AG08395 (cell line): Measurements from ENCODE around the gene PWWP2B.
A peak's percentile ranks its signal among the peaks of the same experiment; 100 is the strongest.

Experiments
- DNase-seq: peaks from one replicate; pipeline ENCODE4 v3.0.0; 2012; ENCODE audit warnings: mixed read lengths, low spot score

PWWP2B gene

DNA sequence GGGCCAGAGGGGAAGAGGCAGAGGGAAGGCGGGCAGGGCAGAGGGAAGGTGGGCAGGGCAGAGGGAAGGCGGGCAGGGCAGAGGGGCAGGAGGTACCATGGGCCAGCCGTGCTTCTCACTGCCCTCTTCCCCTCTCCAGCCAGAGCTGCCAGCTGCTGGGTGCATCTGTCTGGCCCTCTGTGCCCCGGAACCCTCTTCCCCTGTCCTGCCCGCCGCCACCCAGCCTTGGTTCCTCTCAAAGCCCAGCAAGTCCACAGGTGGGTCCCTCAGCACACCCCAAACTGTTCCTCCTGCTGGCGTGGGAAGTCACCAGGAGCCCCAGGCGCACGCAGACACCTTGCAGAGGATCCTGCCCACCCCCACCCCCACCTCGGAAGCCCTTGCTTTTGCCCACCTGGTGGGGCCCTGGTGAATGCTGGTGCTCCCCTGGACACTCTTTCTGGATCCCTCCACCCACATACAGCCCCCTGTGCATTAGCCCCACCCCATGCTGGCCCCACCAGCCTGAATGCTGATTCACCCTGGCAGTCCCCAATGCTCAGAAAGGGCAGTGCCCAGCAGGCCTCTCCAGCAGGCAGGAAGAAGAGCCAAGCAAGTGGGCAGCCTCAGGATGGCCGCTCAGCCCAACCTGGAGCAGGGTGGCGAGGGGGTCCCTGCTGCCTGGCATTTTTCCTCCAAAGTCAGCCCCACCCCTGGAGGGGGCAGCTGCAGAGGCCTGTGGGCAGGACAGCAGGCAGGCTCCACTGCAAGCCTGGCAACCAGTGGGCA lies 1.9 kb upstream of the PWWP2B start:
- no peak for DNase-seq

- peak; percentile 42 for DNase-seq
These were observed 1.1 kb upstream of the PWWP2B start for GRCh38 chr10:132395704-132396493.

- DNase-seq = peak; percentile 74
These were observed 435 bp upstream of the PWWP2B start for GRCh38 chr10:132396494-132397035.

GRCh38 chr10:132397671-132398565 lies 918 bp downstream of the PWWP2B start:
- peak; percentile 64 for DNase-seq

DNA sequence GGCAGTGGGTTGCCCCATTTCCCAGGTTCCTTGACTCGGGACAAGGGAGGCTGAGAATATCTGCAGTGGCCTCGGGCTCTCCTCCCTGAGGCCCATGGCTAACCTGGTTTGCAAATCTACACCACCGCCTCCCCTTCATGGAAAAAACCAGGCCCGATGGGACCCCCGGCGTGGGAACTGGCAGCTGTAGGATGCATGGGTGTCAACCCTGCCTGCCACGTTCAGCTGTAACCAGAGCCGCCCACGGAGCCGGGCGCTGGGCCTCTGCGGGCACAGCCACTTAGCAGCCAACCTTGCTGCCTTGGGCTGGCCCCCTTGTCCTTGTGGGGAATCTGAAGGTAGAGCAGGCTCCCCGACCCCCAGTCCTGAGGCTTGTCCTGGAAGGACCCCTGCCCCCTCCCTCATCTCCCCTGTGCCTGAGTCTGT lies 1.6 kb downstream of the PWWP2B start:
- no peak for DNase-seq

GRCh38 chr10:132399117-132400035 lies 2.4 kb downstream of the PWWP2B start:
- DNase-seq = no peak

DNA sequence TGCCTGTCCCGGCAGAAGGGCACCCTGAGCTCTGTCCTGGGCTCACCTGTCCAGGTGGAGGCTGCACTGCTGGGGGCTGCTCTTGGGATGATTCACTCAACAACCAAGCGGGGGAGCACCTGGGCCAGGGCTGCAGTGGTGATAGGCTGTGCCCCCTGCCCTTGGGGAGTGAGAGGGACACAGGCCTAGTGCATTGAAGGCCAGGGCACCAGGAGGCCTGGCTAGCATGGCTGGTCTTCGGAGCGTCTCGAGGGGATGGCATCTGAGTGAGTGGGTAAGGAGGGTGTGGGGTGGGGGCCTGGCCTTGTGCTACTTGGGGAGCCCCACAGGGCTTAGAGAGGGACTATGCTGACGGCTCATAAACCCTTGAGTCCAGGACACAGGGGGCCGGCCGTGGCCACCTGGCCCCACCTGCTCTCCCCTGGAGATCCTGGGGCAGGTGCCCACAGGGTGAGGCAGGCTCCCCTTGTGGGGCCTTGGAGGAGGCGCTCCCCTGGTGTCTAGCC lies 3.1 kb downstream of the PWWP2B start:
- no peak for DNase-seq

DNA sequence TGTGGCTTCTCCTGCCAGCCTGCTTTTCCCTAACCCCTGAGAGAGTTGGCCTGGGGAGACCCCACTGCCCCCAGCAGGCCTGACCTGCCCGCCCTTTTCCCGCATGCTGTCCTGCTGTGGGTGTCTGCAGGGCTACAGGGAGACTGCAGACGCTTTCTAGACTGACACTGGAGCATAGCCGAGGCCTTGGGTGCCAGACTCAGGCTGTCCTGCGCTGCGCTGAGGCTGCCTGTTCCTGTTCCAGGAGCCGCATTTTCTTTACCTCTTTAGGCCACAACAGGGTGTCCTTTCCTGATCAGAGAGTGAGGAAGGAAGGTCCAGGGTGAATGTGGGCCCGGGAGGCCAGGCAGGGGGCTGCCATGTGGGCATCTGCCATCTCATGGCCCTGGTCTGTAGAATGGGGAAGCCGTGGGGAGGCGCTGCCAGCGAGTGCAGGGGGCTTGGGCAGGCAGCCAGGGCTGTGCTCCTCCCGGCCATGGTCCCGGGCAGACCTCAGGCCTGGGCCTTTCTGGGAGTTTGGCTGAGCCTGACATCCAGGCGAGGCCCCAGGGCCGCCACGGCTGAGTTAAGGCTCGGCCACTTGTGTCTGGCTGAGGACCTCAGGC lies 3.6 kb downstream of the PWWP2B start:
- DNase-seq = no peak

GRCh38 chr10:132401401-132402118 lies 4.6 kb downstream of the PWWP2B start:
- DNase-seq = no peak

DNA sequence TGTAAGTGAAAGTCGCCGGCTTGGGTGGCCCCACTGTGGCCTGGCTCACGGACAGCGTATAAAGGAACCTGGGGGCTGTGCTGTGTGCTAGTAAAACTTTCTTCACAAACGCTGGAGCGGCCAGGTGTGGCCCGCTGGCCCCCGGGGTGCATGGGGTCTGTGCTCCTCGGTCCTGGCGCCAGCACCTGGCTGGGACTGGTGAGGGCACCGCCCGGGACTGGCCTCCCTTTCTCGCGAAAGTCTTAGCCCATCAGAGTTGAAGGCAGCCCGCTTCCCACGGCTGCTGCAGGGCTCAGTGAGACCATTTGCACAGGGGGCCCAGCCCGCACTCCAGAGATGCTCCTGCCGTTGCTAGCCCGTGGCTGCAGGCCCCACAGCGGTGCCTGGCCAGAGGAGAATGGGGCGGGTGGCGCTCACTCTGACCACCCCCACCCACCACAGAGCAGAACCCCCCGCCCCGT lies 5.8 kb downstream of the PWWP2B start:
- no peak for DNase-seq

GRCh38 chr10:132403511-132404168 lies 6.6 kb downstream of the PWWP2B start:
- no peak for DNase-seq

GRCh38 chr10:132404169-132404880 lies 7.3 kb downstream of the PWWP2B start:
- no peak for DNase-seq

- DNase-seq = no peak
These were observed 8.0 kb downstream of the PWWP2B start for GRCh38 chr10:132404911-132405462.

DNA sequence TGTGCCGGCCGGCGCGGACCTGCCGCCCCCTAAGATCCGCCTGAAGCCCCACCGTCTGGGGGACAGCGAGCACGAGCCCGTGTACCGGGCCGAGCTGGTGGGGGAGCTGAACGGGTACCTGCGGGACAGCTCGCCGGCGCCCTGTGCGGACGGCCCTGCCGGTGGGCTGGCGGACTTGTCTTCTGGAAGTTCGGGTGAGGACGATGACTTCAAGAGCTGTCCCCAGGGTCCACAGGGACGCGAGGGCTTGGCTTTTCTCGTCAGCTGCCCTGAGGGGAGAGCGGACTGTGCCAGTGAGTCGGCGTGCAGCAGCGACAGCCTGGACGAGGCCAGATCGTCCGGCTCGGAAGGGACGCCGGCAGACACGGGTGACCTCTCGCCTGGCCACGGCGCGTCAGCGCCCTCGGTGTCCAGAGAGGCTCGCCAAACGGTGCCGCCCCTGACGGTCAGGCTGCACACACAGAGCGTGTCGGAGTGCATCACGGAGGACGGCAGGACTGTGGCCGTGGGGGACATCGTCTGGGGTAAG lies 8.5 kb downstream of the PWWP2B start:
- no peak for DNase-seq

GRCh38 chr10:132406181-132406580 lies 9.2 kb downstream of the PWWP2B start:
- no peak for DNase-seq

DNA sequence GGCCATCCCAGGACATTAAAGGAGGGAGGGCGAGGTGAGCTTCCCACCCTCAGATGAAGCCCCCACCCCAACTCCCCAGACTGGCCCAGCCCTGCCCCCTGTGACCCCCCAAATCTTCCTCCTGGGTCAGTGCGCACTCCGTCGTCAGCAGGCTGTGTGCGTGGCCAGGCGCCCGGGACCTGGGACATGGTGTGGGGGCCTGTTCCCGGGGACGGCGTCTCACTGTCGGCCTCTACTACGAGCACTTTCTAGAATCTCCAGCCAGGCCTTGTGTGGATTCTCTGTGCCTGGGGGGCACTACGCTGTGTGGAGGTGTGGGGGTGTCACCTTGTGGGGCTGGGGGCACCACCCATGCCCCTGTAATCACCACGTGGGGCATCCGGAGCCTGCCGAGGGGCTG lies 9.8 kb downstream of the PWWP2B start:
- no peak for DNase-seq

GRCh38 chr10:132407243-132407746 lies 10.3 kb downstream of the PWWP2B start:
- DNase-seq = no peak
